Measurements from ENCODE around the gene ATP8B3. TPM values are rescaled to one million over a fixed set of nuclear protein-coding genes. Genes with fewer than 3 reads are reported as not detected.

The ATP8B3 gene
- total RNA-seq, 4 donors from 2014 or later, result 0.35 to 4.5 (median 0.94) TPM; not detected in 1

- no peak overlapping the region for H3K27ac ChIP-seq
- H3K4me3 ChIP-seq, result no peak overlapping the region
- H3K27me3 ChIP-seq, result no peaks in the 10 kb centered on the region
- peaks cover 0 to 5% (median 0%) of the 10 kb centered on the region in 3 donors for H3K36me3 ChIP-seq
- DNase-seq, result no peak
- no peak for TF ChIP-seq CTCF (IDR thresholded peaks at IDR 0.05)
- TF ChIP-seq POLR2A (IDR thresholded peaks at IDR 0.05), result no peak
- H3K9me3 ChIP-seq, result no peaks in the 10 kb centered on the region
- peaks cover 0 to 15% (median 2%) of the 10 kb centered on the region in 4 donors for H3K4me1 ChIP-seq
Measured at GRCh38 chr19:1833540-1833939, 21.5 kb upstream of the ATP8B3 start.

- no peak for TF ChIP-seq CTCF (IDR thresholded peaks at IDR 0.05)
- no peak for TF ChIP-seq POLR2A (IDR thresholded peaks at IDR 0.05)
- Histone ChIP-seq H3K4me1 (peaks cover 0 to 5% (median 0%) of the 10 kb centered on the region in 4 donors), H3K4me3 (no peak overlapping the region), H3K27me3 (no peaks in the 10 kb centered on the region), H3K9me3 (no peaks in the 10 kb centered on the region), H3K27ac (no peak overlapping the region), H3K36me3 (peaks cover 0 to 19% (median 0%) of the 10 kb centered on the region in 3 donors)
- no peak for DNase-seq
Measured at GRCh38 chr19:1832046-1832663, 20.1 kb upstream of the ATP8B3 start.

- no peak overlapping the region for H3K27ac ChIP-seq
- no peaks in the 10 kb centered on the region for H3K27me3 ChIP-seq
- TF ChIP-seq POLR2A (IDR thresholded peaks at IDR 0.05) (no peak), CTCF (IDR thresholded peaks at IDR 0.05) (no peak)
- peaks cover 0 to 22% (median 0%) of the 10 kb centered on the region in 3 donors for H3K36me3 ChIP-seq
- H3K4me3 ChIP-seq, result no peak overlapping the region
- no peaks in the 10 kb centered on the region for H3K9me3 ChIP-seq
- H3K4me1 ChIP-seq, result peaks cover 0 to 12% (median 5%) of the 10 kb centered on the region in 4 donors
- DNase-seq, result no peak
Measured at GRCh38 chr19:1830978-1831377, 18.9 kb upstream of the ATP8B3 start.

- Histone ChIP-seq H3K4me1 (peaks cover 0 to 14% (median 7%) of the 10 kb centered on the region in 4 donors), H3K4me3 (no peak overlapping the region), H3K27me3 (no peaks in the 10 kb centered on the region), H3K27ac (no peak overlapping the region), H3K36me3 (peaks cover 0 to 23% (median 0%) of the 10 kb centered on the region in 3 donors), H3K9me3 (no peaks in the 10 kb centered on the region)
- TF ChIP-seq CTCF (IDR thresholded peaks at IDR 0.05), result no peak
- no peak for TF ChIP-seq POLR2A (IDR thresholded peaks at IDR 0.05)
- no peak for DNase-seq
Measured at GRCh38 chr19:1830568-1830967, 18.5 kb upstream of the ATP8B3 start.

GRCh38 chr19:1829958-1830357 is 17.9 kb upstream of the ATP8B3 start:
- Histone ChIP-seq H3K27ac (no peak overlapping the region), H3K27me3 (no peaks in the 10 kb centered on the region), H3K4me3 (no peak overlapping the region), H3K36me3 (peaks cover 0 to 29% (median 0%) of the 10 kb centered on the region in 3 donors), H3K9me3 (no peaks in the 10 kb centered on the region), H3K4me1 (peaks cover 0 to 14% (median 7%) of the 10 kb centered on the region in 4 donors)
- TF ChIP-seq CTCF (IDR thresholded peaks at IDR 0.05), result no peak
- no peak for TF ChIP-seq POLR2A (IDR thresholded peaks at IDR 0.05)
- no peak for DNase-seq

Data from Peyer's patch (tissue), 4 donors.